HL-60 (cell line): ENCODE results near the gene PTGDS.

Experiments used
- DNase-seq, 2 experiments: peaks; one replicate each; pipeline ENCODE4 v3.0.0-alpha.2; 2010 to 2020; ENCODE audit warnings: low read depth in 1 of 2, low spot score in 1 of 2
- H3K27ac ChIP-seq: fragments of 250-450 bp; sonication (Bioruptor Pico); replicated peaks from 2 replicates; pipeline ENCODE4 v1.5.1; 2020; ENCODE audit warnings: mild to moderate bottlenecking, moderate library complexity
- H3K27me3 ChIP-seq: fragments of 250-450 bp; sonication (Bioruptor Pico); 2 replicates; pipeline ENCODE4 v1.5.1; 2021; ENCODE audit warnings: mild to moderate bottlenecking, moderate library complexity; ENCODE audit not compliant: insufficient read depth, poor library complexity, severe bottlenecking
- H3K4me3 ChIP-seq: replicated peaks from 2 replicates; pipeline ENCODE4 v1.5.1; 2011; ENCODE audit warnings: mild to moderate bottlenecking, control low read depth, low read length; ENCODE audit not compliant: insufficient read depth
- CTCF ChIP-seq: IDR thresholded peaks from one replicate; pipeline ENCODE4 v1.5.1; 2011; ENCODE audit warnings: low read length, control low read depth, inconsistent platforms; ENCODE audit not compliant: insufficient read depth
- GABPA ChIP-seq: IDR thresholded peaks from 2 replicates; pipeline ENCODE4 v1.6.1; 2012; ENCODE audit warnings: low read depth
- POLR2AphosphoS5 ChIP-seq: IDR thresholded peaks from 2 replicates; pipeline ENCODE4 v1.6.1; 2012; ENCODE audit warnings: low read depth
- REST ChIP-seq: IDR thresholded peaks from 2 replicates; pipeline ENCODE4 v1.6.1; 2012; ENCODE audit warnings: low read depth; ENCODE audit not compliant: insufficient replicate concordance
- SPI1 ChIP-seq: IDR thresholded peaks from 2 replicates; pipeline ENCODE4 v1.6.1; 2012; ENCODE audit warnings: low read depth, mild to moderate bottlenecking, borderline replicate concordance

Gene PTGDS

GRCh38 chr9:136937186-136938001 is 39.9 kb upstream of the PTGDS start:
- Histone ChIP-seq H3K4me3 (no peak overlapping the region), H3K27ac (no peak overlapping the region), H3K27me3 (no peaks in the 10 kb centered on the region)
- DNase-seq = no peak
- TF ChIP-seq REST = no peak
- TF ChIP-seq CTCF = no peak

- no peak for DNase-seq
- no peaks in the 10 kb centered on the region for H3K27me3 ChIP-seq
These were observed 37.8 kb upstream of the PTGDS start for GRCh38 chr9:136939431-136939995.

More at GRCh38 chr9:136939431-136939995, 37.8 kb upstream of the PTGDS start:
- TF ChIP-seq SPI1 (no peak), POLR2AphosphoS5 (no peak; the same call in 1 of the 2 replicates), REST (no peak), CTCF (no peak), GABPA (no peak)
- Histone ChIP-seq H3K4me3 (no peak overlapping the region), H3K27ac (no peak overlapping the region)
